Endothelial cell of umbilical vein (primary cell): Measurements from ENCODE around the gene PKN1. TPM values are rescaled to one million over a fixed set of nuclear protein-coding genes. Genes with fewer than 3 reads are reported as not detected.

Source experiments
- BruUV-seq: library from RNA; stranded (reverse); fragments of 400-500 nt; replicated peaks from 2 replicates; lab custom pipeline; 2021; lab: Mats Ljungman, UMichigan
- CTCF ChIA-PET: fragments of 300-600, 350-600 bp; sonication (Branson Sonifier 250); formaldehyde crosslinking; loops from one replicate; lab custom pipeline; 2021; ENCODE audit warnings: antibody characterized with exemption, inconsistent platforms; lab: Charles Lee
- POLR2A ChIA-PET: fragments of 300-600, 350-600 bp; sonication (Branson Sonifier 250); formaldehyde crosslinking; loops from one replicate; lab custom pipeline; 2021; ENCODE audit warnings: antibody characterized with exemption, inconsistent platforms; lab: Charles Lee
- DNase-seq: peaks from one replicate; pipeline ENCODE4 v3.0.0-alpha.2; 2011; ENCODE audit warnings: low read depth, low spot score
- FAIRE-seq: peaks from 2 replicates; lab custom pipeline; 2011; peaks lifted over from hg19 to GRCh38; lab: Jason Lieb, UNC
- H2AFZ ChIP-seq: 2 replicates; pipeline ENCODE4 v1.6.0; 2012; ENCODE audit warnings: low read depth, low read length, control low read depth, inconsistent platforms
- H3K27ac ChIP-seq: 2 replicates; pipeline ENCODE4 v1.5.1; 2011; ENCODE audit warnings: low read depth, mild to moderate bottlenecking, control low read depth, low read length, moderate library complexity; ENCODE audit not compliant: insufficient read depth
- H3K27me3 ChIP-seq, 2 experiments: 2 replicates each; pipeline versions ENCODE4 v1.6.0 to v1.6.1; 2011; ENCODE audit warnings: low read length in 2 of 2, mixed read lengths in 1 of 2; ENCODE audit not compliant: control insufficient read depth in 2 of 2, insufficient read depth in 2 of 2
- H3K36me3 ChIP-seq, 2 experiments: 2 replicates in 1 of 2; 3 replicates in 1 of 2; pipeline ENCODE4 v1.5.1; 2011; ENCODE audit warnings: low read length in 2 of 2, mild to moderate bottlenecking in 1 of 2, moderate library complexity in 1 of 2; ENCODE audit not compliant: control insufficient read depth in 2 of 2, insufficient read depth in 2 of 2; ENCODE audit errors: extremely low read depth in 1 of 2
- H3K4me1 ChIP-seq: 3 replicates; pipeline ENCODE4 v1.5.1; 2011; ENCODE audit warnings: mild to moderate bottlenecking, low read length; ENCODE audit not compliant: control insufficient read depth, insufficient read depth; ENCODE audit errors: extremely low read depth
- H3K4me2 ChIP-seq: 2 replicates; pipeline ENCODE4 v1.6.1; 2011; ENCODE audit warnings: low read length, control low read depth, mixed read lengths; ENCODE audit not compliant: insufficient read depth
- H3K4me3 ChIP-seq, 3 experiments: fragments of 200-600 bp in 1 of 3; sonication (generic), shearing (Covaris generic) in 1 of 3; replicated peaks in 1 of 3; 2 replicates each; pipeline ENCODE4 v1.5.1; 2011 to 2016; ENCODE audit warnings: control low read depth in 3 of 3, low read length in 3 of 3, mild to moderate bottlenecking in 2 of 3, inconsistent platforms in 1 of 3, low read depth in 1 of 3, moderate library complexity in 1 of 3; ENCODE audit not compliant: insufficient read depth in 1 of 3
- H3K79me2 ChIP-seq: 2 replicates; pipeline ENCODE4 v1.6.0; 2012; ENCODE audit warnings: low read length, inconsistent platforms; ENCODE audit not compliant: control insufficient read depth, insufficient read depth
- H3K9ac ChIP-seq: replicated peaks from 2 replicates; pipeline ENCODE3; 2011; ENCODE audit warnings: low read length, control low read depth; ENCODE audit not compliant: insufficient read depth; ENCODE audit errors: extremely low read depth
- H3K9me1 ChIP-seq: replicated peaks from 3 replicates; pipeline ENCODE4 v1.6.0; 2011; ENCODE audit warnings: mild to moderate bottlenecking, low read length; ENCODE audit not compliant: control insufficient read depth, insufficient read depth; ENCODE audit errors: extremely low read depth
- H3K9me3 ChIP-seq: replicated peaks from 2 replicates; pipeline ENCODE4 v1.5.1; 2012; ENCODE audit warnings: low read length, inconsistent platforms; ENCODE audit not compliant: control insufficient read depth, insufficient read depth
- H4K20me1 ChIP-seq: replicated peaks from 2 replicates; pipeline ENCODE3; 2011; ENCODE audit warnings: mild to moderate bottlenecking, low read length; ENCODE audit not compliant: control insufficient read depth, insufficient read depth; ENCODE audit errors: extremely low read depth
- CTCF ChIP-seq, 2 donors: IDR thresholded peaks; 1 replicate in 1 of 2; 2 replicates in 1 of 2; pipeline ENCODE4 v1.5.1; 2011; ENCODE audit warnings: low read length in 2 of 2, mild to moderate bottlenecking in 2 of 2, moderate library complexity in 2 of 2, control low read depth in 1 of 2, inconsistent platforms in 1 of 2, low read depth in 1 of 2; ENCODE audit not compliant: insufficient read depth in 1 of 2; ENCODE audit errors: extremely low read depth in 1 of 2
- EZH2 ChIP-seq: IDR thresholded peaks from 2 replicates; pipeline ENCODE4 v1.6.1; 2012; ENCODE audit warnings: borderline replicate concordance, low read depth, mild to moderate bottlenecking, moderate library complexity, low read length, inconsistent platforms; ENCODE audit not compliant: severe bottlenecking
- FOS ChIP-seq: IDR thresholded peaks from 2 replicates; pipeline ENCODE4 v1.6.1; 2011; ENCODE audit warnings: mild to moderate bottlenecking, low read length, moderate library complexity, borderline replicate concordance; ENCODE audit not compliant: insufficient read depth
- GATA2 ChIP-seq: IDR thresholded peaks from 2 replicates; pipeline ENCODE4 v1.7.0; 2011; ENCODE audit warnings: low read depth, mild to moderate bottlenecking, moderate library complexity, mixed read lengths, low read length; ENCODE audit not compliant: insufficient read length, insufficient read depth
- MAX ChIP-seq: IDR thresholded peaks from 2 replicates; pipeline ENCODE4 v1.6.1; 2011; ENCODE audit not compliant: insufficient read depth, insufficient read length
- POLR2A ChIP-seq: IDR thresholded peaks from 2 replicates; pipeline ENCODE4 v1.6.1; 2012; ENCODE audit warnings: low read depth, mild to moderate bottlenecking, control low read depth, low read length
- POLR2AphosphoS5 ChIP-seq: IDR thresholded peaks from 2 replicates; pipeline ENCODE4 v1.6.1; 2012; ENCODE audit warnings: low read depth, mild to moderate bottlenecking, control low read depth, low read length, moderate library complexity; ENCODE audit not compliant: insufficient read depth
- dilution Hi-C: fragments of 300-500 bp; cut with MboI; formaldehyde crosslinking; loops from one replicate; pipeline ENCODE4 v1.15.0; 2019; ENCODE audit warnings: low sequenced_read_pairs; ENCODE audit not compliant: extremely low pct_ligation_motif_present
- intact Hi-C: fragments of 100-400 bp; cut with micrococcal nuclease; formaldehyde crosslinking; loops from one replicate; pipeline ENCODE4 v1.10.0; 2022
- polyA plus RNA-seq, 4 experiments: library from polyadenylated mRNA; depleted of rRNA in 3 of 4; stranded (reverse) in 3 of 4; unstranded in 1 of 4; fragments of >200 nt; gene quantifications; 2 replicates each; pipeline versions ENCODE4 v1.2.1 to v1.2.3, GENCODE V29; 2011 to 2012; ENCODE audit warnings: missing spikeins in 1 of 4
- total RNA-seq: library from RNA; stranded (reverse); gene quantifications from 2 replicates; pipeline ENCODE4 v1.2.3, GENCODE V29; 2021

Gene PKN1
- total and polyA plus RNA-seq, 2 donors (not counting 3 experiments of a cell fraction or from before 2014, with no cell fraction given), result 148 to 302 TPM

DNA sequence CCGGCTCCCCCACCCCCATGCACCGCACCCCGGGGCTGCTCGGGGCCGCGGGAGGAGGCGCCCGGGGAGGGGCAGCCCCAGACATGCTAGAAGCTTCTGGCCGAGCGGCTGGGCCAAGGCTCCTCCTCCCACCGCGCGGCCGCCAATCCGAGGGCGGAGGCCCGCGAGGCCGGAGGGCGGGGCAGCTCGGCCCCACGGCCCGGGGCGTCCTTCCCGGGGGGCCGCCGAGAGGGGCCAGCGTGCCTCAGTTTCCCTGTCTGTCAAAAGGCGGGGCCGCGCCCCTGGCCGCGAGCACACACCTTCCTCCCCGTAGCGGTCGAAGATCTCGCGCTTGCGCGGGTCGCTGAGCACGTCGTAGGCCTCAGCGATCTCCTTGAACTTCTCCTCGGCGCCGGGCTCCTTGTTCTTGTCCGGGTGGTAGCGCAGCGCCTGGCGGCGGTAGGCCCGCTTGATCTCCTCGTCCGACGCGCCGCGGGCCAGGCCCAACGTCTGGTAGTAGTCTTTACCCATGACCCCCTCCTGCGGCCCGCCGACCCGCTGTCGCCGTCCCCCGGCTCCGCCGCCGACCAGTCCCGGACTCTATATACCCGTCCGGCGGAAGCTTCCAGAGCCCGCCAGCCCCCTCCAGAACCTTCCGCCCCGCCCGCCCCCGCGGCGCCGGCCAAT is 84.9 kb downstream of the PKN1 start, which contains the start of gene DNAJB1:
DNAJB1 (minus strand) TSS at position 558 of the 666 bp plus-strand sequence; CDS start at position 510, 48 bp downstream.
- BruUV-seq, result no TSS peak
- peaks cover 33% of the 10 kb centered on the region for H3K79me2 ChIP-seq
- H3K4me2 ChIP-seq, result peak within 1 kb of the TSS; percentile 94
- H3K27ac ChIP-seq, result peak within 1 kb of the TSS; percentile 91
- H2AFZ ChIP-seq, result peak within 1 kb of the TSS; percentile 70
- dilution Hi-C loops (no loop called here), intact Hi-C loops (loop anchor here (1.0 kb wide), 3 partner anchors 11 to 22 kb away; partner anchors contain the start of genes GIPC1 and TECR)
- H3K27me3 ChIP-seq, result no peaks in the 10 kb centered on the region
- DNase-seq (peak; percentile 78), FAIRE-seq (no peak)
- POLR2A ChIA-PET, result interaction anchor here (0.5 to 2.8 kb wide), 13 partner anchors 8 to 1739 kb away, joined by 3 to 27 read pairs (median 5); partner anchors contain the start of gene GIPC1
- no peaks in the 10 kb centered on the region for H3K9me1 ChIP-seq
- TF ChIP-seq EZH2 (no peak), POLR2AphosphoS5 (peak; percentile 98), MAX (no peak), CTCF (IDR thresholded peaks at IDR 0.05; ENCODE audit: extremely low read depth in 1 of 2, insufficient read depth in 1 of 2, low read depth in 1 of 2, low read length in 2 of 2) (no peak), FOS (no peak), GATA2 (no peak), POLR2A (peak; percentile 99)
- peak within 1 kb of the TSS; percentile 59 to 93 (median 85) for H3K4me3 ChIP-seq
- H3K9ac ChIP-seq, result peak within 1 kb of the TSS; percentile 98
- CTCF ChIA-PET, result interaction anchor here (1.0 to 2.9 kb wide), 9 partner anchors 12 to 54 kb away, joined by 3 to 22 read pairs (median 7); partner anchors contain the start of genes NDUFB7 and PTGER1
- no peaks in the 10 kb centered on the region for H4K20me1 ChIP-seq
- H3K9me3 ChIP-seq, result no peaks in the 10 kb centered on the region
- H3K36me3 ChIP-seq, result peaks cover 12 to 13% of the 10 kb centered on the region in 2 experiments
- H3K4me1 ChIP-seq, result peaks cover 47% of the 10 kb centered on the region
